Measurements from ENCODE around the gene DPYSL4.

DPYSL4 gene

GRCh38 chr10:132197271-132198067 lies 10.7 kb downstream of the DPYSL4 start:
- DNase-seq = no peak

GRCh38 chr10:132198068-132198370 lies 11.3 kb downstream of the DPYSL4 start:
- no peak for DNase-seq

- no peak for DNase-seq
Observed at GRCh38 chr10:132198381-132199181, 11.8 kb downstream of the DPYSL4 start.

- no peak for DNase-seq
Observed at GRCh38 chr10:132199268-132199853, 12.6 kb downstream of the DPYSL4 start.

GRCh38 chr10:132199854-132200311 lies 13.1 kb downstream of the DPYSL4 start:
- no peak for DNase-seq

GRCh38 chr10:132200344-132201110 lies 13.8 kb downstream of the DPYSL4 start:
- DNase-seq = no peak

GRCh38 chr10:132201111-132201969 lies 14.6 kb downstream of the DPYSL4 start:
- DNase-seq = no peak

- no peak for DNase-seq
Observed at GRCh38 chr10:132202070-132202970, 15.6 kb downstream of the DPYSL4 start.

GRCh38 chr10:132203256-132204077 lies 16.7 kb downstream of the DPYSL4 start:
- DNase-seq = no peak

GRCh38 chr10:132204078-132204780 lies 17.5 kb downstream of the DPYSL4 start:
- DNase-seq = no peak

GRCh38 chr10:132204781-132205473 lies 18.2 kb downstream of the DPYSL4 start:
- DNase-seq = no peak

- DNase-seq = no peak
Observed at GRCh38 chr10:132205650-132206376, 19.1 kb downstream of the DPYSL4 start.

- DNase-seq = no peak
Observed at GRCh38 chr10:132206377-132206745, 19.6 kb downstream of the DPYSL4 start.

- no peak for DNase-seq
Observed at GRCh38 chr10:132206806-132207535, 20.2 kb downstream of the DPYSL4 start.

- DNase-seq = no peak
Observed at GRCh38 chr10:132207536-132208461, 21.1 kb downstream of the DPYSL4 start.

GRCh38 chr10:132208462-132209050 lies 21.8 kb downstream of the DPYSL4 start:
- DNase-seq = no peak
